CD4-positive, CD25-positive, alpha-beta regulatory T cell (primary cell): ENCODE data around the gene S100PBP. TPM values are rescaled to one million over a fixed set of nuclear protein-coding genes. Genes with fewer than 3 reads are reported as not detected.
A peak's percentile ranks its signal among the peaks of the same experiment; 100 is the strongest.

Source experiments
- ATAC-seq, 2 donors: fragments of 150-1000 bp; cut with Tn5 transposase; one replicate each; pipeline ENCODE4 v1.10.0; 2021; ENCODE audit warnings: low read depth in 2 of 2, moderate number of reproducible peaks in 2 of 2, moderate library complexity in 1 of 2
- DNase-seq, 3 donors: peaks; one replicate each; pipeline versions ENCODE4 v3.0.0 to v3.0.0-alpha.2; 2012 to 2022; ENCODE audit warnings: mixed read lengths in 1 of 3
- H3K27ac ChIP-seq: one replicate; pipeline ENCODE4 v1.7.0; 2013; ENCODE audit warnings: mild to moderate bottlenecking, low read length; ENCODE audit not compliant: insufficient read depth, poor library complexity, severe bottlenecking
- H3K27me3 ChIP-seq: one replicate; pipeline ENCODE4 v1.7.0; 2013; ENCODE audit warnings: low read length; ENCODE audit not compliant: control insufficient read depth, insufficient read depth
- H3K36me3 ChIP-seq: one replicate; pipeline ENCODE4 v1.7.0; 2013; ENCODE audit warnings: mild to moderate bottlenecking, low read length, moderate library complexity; ENCODE audit not compliant: control insufficient read depth, insufficient read depth
- H3K4me1 ChIP-seq: 2 replicates; pipeline ENCODE4 v1.7.0; 2013; ENCODE audit warnings: mild to moderate bottlenecking, low read length; ENCODE audit not compliant: insufficient read depth, control insufficient read depth, poor library complexity, severe bottlenecking
- H3K4me3 ChIP-seq: one replicate; pipeline ENCODE4 v1.7.0; 2013; ENCODE audit warnings: low read depth, mild to moderate bottlenecking, low read length, moderate library complexity
- H3K9me3 ChIP-seq, 2 experiments: 1 replicate in 1 of 2; 2 replicates in 1 of 2; pipeline ENCODE4 v1.7.0; 2013; ENCODE audit warnings: low read length in 2 of 2, mild to moderate bottlenecking in 1 of 2, moderate library complexity in 1 of 2; ENCODE audit not compliant: control insufficient read depth in 2 of 2
- H3K27ac Mint-ChIP-seq, 3 donors: one replicate each; pipeline ENCODE4 v1.8.0; 2020 to 2022; ENCODE audit warnings: mild to moderate bottlenecking in 3 of 3, mixed read lengths in 3 of 3, moderate library complexity in 2 of 3
- H3K27me3 Mint-ChIP-seq: one replicate; pipeline ENCODE4 v1.8.0; 2022; ENCODE audit warnings: mild to moderate bottlenecking, mixed read lengths
- H3K36me3 Mint-ChIP-seq: one replicate; pipeline ENCODE4 v1.8.0; 2020; ENCODE audit warnings: mixed read lengths
- H3K4me1 Mint-ChIP-seq, 4 donors: one replicate each; pipeline ENCODE4 v1.8.0; 2020 to 2022; ENCODE audit warnings: mixed read lengths in 4 of 4, mild to moderate bottlenecking in 1 of 4
- H3K4me3 Mint-ChIP-seq, 4 donors: one replicate each; pipeline ENCODE4 v1.8.0; 2020 to 2022; ENCODE audit warnings: mild to moderate bottlenecking in 4 of 4, mixed read lengths in 4 of 4, moderate library complexity in 3 of 4
- H3K9me3 Mint-ChIP-seq, 7 donors: one replicate each; pipeline ENCODE4 v1.8.0; 2020 to 2022; ENCODE audit warnings: mixed read lengths in 7 of 7, mild to moderate bottlenecking in 3 of 7, moderate library complexity in 2 of 7
- polyA plus RNA-seq, 4 donors: library from polyadenylated mRNA; unstranded; fragments of 300-500 nt; fragmentation: Illumina TruSeq; gene quantifications; one replicate each; pipeline ENCODE4 v1.2.3, GENCODE V29; 2021
- total RNA-seq: library from RNA; stranded (reverse); gene quantifications from one replicate; pipeline ENCODE4 v1.2.3, GENCODE V29; 2022

Gene S100PBP
- total and polyA plus RNA-seq, 5 donors from 2014 or later: 11.5 to 55.1 (median 12.3) TPM

GRCh38 chr1:32888134-32888533 is 70.7 kb downstream of the S100PBP start:
- H3K27me3 ChIP-seq: peaks cover 17% of the 10 kb centered on the region
- H3K4me3 Mint-ChIP-seq: no peak overlapping the region
- ATAC-seq: no peak

GRCh38 chr1:32888677-32889420 is 71.4 kb downstream of the S100PBP start:
- H3K4me1 Mint-ChIP-seq: peaks cover 0 to 25% (median 5%) of the 10 kb centered on the region in 4 donors
- no peak overlapping the region for H3K27ac ChIP-seq
- H3K4me3 Mint-ChIP-seq: no peak overlapping the region
- ATAC-seq (no peak), DNase-seq (no peak)
- H3K27ac Mint-ChIP-seq: no peak overlapping the region
- H3K36me3 ChIP-seq: no peaks in the 10 kb centered on the region
- no peak overlapping the region for H3K4me3 ChIP-seq
- H3K27me3 Mint-ChIP-seq: peaks cover 77% of the 10 kb centered on the region
- H3K9me3 ChIP-seq: no peaks in the 10 kb centered on the region
- peaks cover 17% of the 10 kb centered on the region for H3K27me3 ChIP-seq
- H3K9me3 Mint-ChIP-seq: peaks cover 0 to 4% (median 0%) of the 10 kb centered on the region in 7 donors
- peaks cover 11% of the 10 kb centered on the region for H3K4me1 ChIP-seq
- H3K36me3 Mint-ChIP-seq: no peaks in the 10 kb centered on the region

More at GRCh38 chr1:32888134-32888533, 70.7 kb downstream of the S100PBP start:
- H3K36me3 Mint-ChIP-seq: no peaks in the 10 kb centered on the region
- no peak for DNase-seq
- Histone ChIP-seq H3K36me3 (no peaks in the 10 kb centered on the region), H3K4me1 (peaks cover 4% of the 10 kb centered on the region), H3K27ac (no peak overlapping the region), H3K9me3 (no peaks in the 10 kb centered on the region), H3K4me3 (no peak overlapping the region)
- peaks cover 81% of the 10 kb centered on the region for H3K27me3 Mint-ChIP-seq
- peaks cover 0 to 4% (median 0%) of the 10 kb centered on the region in 7 donors for H3K9me3 Mint-ChIP-seq
- H3K4me1 Mint-ChIP-seq: peaks cover 0 to 21% (median 5%) of the 10 kb centered on the region in 4 donors
- H3K27ac Mint-ChIP-seq: no peak overlapping the region

- Histone ChIP-seq H3K4me1 (peaks cover 12% of the 10 kb centered on the region), H3K36me3 (no peaks in the 10 kb centered on the region), H3K4me3 (no peak overlapping the region), H3K27ac (no peak overlapping the region), H3K27me3 (peaks cover 17% of the 10 kb centered on the region), H3K9me3 (no peaks in the 10 kb centered on the region)
- no peak for DNase-seq
- Mint-ChIP-seq H3K9me3 (peaks cover 0 to 4% (median 0%) of the 10 kb centered on the region in 7 donors), H3K27ac (no peak overlapping the region), H3K36me3 (no peaks in the 10 kb centered on the region), H3K4me3 (peak overlapping the region in 1 of 4 donors; percentile 59), H3K27me3 (peaks cover 75% of the 10 kb centered on the region), H3K4me1 (peaks cover 0 to 25% (median 5%) of the 10 kb centered on the region in 4 donors)
- ATAC-seq: no peak
These were observed 72.4 kb downstream of the S100PBP start for GRCh38 chr1:32889731-32890278.

DNA sequence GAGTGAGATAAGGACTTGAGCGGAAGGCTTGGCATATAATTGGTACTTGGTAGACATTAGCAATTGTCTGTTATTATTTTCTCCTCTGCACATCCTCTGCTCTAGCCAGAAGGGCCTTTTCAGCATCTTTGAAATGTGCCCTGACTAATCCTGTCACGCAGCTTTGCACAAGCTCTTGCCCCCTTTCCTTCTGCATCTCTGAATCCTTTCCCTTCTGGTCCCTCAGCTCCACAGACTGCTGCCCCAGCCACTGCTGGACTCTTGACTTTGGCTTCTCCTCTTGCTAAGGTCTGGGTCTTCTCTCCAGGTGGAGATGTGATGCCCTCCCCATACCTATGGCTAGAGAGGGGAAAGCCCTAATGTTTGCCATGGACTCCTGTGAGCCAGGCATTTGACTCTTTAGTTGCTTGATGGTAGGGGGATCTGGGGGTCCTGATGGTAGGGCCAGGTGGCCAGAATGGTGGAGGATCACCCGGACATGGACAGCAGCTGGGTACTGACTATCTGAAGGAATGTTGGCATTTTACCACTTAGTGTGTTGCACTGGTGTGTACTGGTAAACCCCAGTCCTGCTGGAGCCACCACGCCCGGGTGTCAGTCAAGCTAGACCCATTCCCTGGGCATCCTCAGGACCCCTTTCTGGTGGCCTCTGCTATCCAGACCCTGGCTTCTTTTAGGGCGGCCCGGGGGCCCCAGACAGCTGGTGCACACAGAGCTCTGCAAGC is 73.2 kb downstream of the S100PBP start:
- peaks cover 0 to 4% (median 0%) of the 10 kb centered on the region in 7 donors for H3K9me3 Mint-ChIP-seq
- no peak overlapping the region for H3K4me3 ChIP-seq
- H3K27me3 ChIP-seq: peaks cover 17% of the 10 kb centered on the region
- peaks cover 12% of the 10 kb centered on the region for H3K4me1 ChIP-seq
- no peak overlapping the region for H3K27ac ChIP-seq
- no peaks in the 10 kb centered on the region for H3K36me3 Mint-ChIP-seq
- H3K27ac Mint-ChIP-seq: peak overlapping the region in 1 of 3 donors; percentile 7
- peaks cover 0 to 20% (median 4%) of the 10 kb centered on the region in 4 donors for H3K4me1 Mint-ChIP-seq
- peak overlapping the region in 1 of 4 donors; percentile 59 for H3K4me3 Mint-ChIP-seq
- DNase-seq (no peak), ATAC-seq (no peak)
- H3K36me3 ChIP-seq: no peaks in the 10 kb centered on the region
- H3K27me3 Mint-ChIP-seq: peaks cover 73% of the 10 kb centered on the region
- no peaks in the 10 kb centered on the region for H3K9me3 ChIP-seq

DNA sequence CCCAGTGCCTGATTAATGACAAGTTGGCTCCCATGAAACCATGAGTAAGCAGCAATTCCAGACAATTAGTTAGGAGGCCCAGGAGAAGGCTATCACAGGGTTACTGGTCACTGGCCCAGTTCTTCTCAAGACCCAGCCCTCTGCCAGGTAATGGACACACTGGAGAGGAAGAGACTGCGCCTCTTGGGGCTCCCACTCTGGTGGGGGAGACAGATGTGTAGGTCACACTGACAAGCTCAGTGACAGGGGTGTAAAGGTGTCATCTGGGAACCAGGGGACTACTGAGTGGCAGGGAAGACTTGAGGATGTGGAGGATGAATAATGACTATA is 73.8 kb downstream of the S100PBP start:
- Mint-ChIP-seq H3K4me1 (peaks cover 0 to 18% (median 6%) of the 10 kb centered on the region in 4 donors), H3K36me3 (no peaks in the 10 kb centered on the region), H3K9me3 (peaks cover 0 to 4% (median 0%) of the 10 kb centered on the region in 7 donors), H3K27me3 (peaks cover 74% of the 10 kb centered on the region), H3K27ac (no peak overlapping the region), H3K4me3 (no peak overlapping the region)
- DNase-seq: no peak
- Histone ChIP-seq H3K27me3 (peaks cover 17% of the 10 kb centered on the region), H3K4me3 (no peak overlapping the region), H3K27ac (no peak overlapping the region), H3K4me1 (peaks cover 12% of the 10 kb centered on the region), H3K36me3 (no peaks in the 10 kb centered on the region), H3K9me3 (no peaks in the 10 kb centered on the region)
- no peak for ATAC-seq

DNA sequence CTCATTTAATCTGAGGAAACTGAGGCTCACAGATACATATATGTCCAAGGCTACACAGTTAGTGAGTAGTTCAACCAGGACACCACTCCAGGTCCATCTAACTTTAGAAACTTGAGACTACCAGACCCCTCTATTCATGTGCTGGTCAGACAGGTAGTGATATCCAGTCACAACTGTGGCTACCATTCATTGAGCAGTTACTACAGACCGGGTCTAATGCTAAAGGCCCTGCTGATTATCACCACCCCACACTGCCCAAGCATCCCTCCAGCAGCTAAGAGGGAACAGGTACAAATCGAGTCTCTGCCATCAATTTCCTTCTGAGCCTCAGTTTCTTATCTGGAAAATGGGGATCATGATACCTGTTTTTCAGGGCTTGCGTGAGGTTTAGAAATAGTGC is 74.2 kb downstream of the S100PBP start:
- no peaks in the 10 kb centered on the region for H3K36me3 Mint-ChIP-seq
- H3K27me3 Mint-ChIP-seq: peaks cover 76% of the 10 kb centered on the region
- H3K4me3 Mint-ChIP-seq: peak overlapping the region in 1 of 4 donors; percentile 39
- Histone ChIP-seq H3K27ac (no peak overlapping the region), H3K9me3 (no peaks in the 10 kb centered on the region), H3K36me3 (no peaks in the 10 kb centered on the region), H3K4me3 (no peak overlapping the region), H3K27me3 (peaks cover 17% of the 10 kb centered on the region), H3K4me1 (peaks cover 12% of the 10 kb centered on the region)
- ATAC-seq: no peak
- peaks cover 0 to 4% (median 0%) of the 10 kb centered on the region in 7 donors for H3K9me3 Mint-ChIP-seq
- H3K4me1 Mint-ChIP-seq: peaks cover 0 to 18% (median 7%) of the 10 kb centered on the region in 4 donors
- DNase-seq: no peak
- H3K27ac Mint-ChIP-seq: no peak overlapping the region

GRCh38 chr1:32892368-32893197 is 75.1 kb downstream of the S100PBP start:
- H3K4me1 ChIP-seq: peaks cover 12% of the 10 kb centered on the region
- Mint-ChIP-seq H3K36me3 (no peaks in the 10 kb centered on the region), H3K27ac (no peak overlapping the region), H3K4me3 (peak overlapping the region in 3 of 4 donors; percentile 39 to 71 (median 59)), H3K9me3 (peaks cover 0 to 4% (median 0%) of the 10 kb centered on the region in 7 donors), H3K4me1 (peaks cover 0 to 18% (median 7%) of the 10 kb centered on the region in 4 donors), H3K27me3 (peaks cover 73% of the 10 kb centered on the region)
- no peak overlapping the region for H3K27ac ChIP-seq
- no peaks in the 10 kb centered on the region for H3K9me3 ChIP-seq
- ATAC-seq (peak in 1 of 2 donors; percentile 25), DNase-seq (peak in 1 of 3 donors; percentile 31)
- peaks cover 12% of the 10 kb centered on the region for H3K27me3 ChIP-seq
- H3K4me3 ChIP-seq: no peak overlapping the region
- no peaks in the 10 kb centered on the region for H3K36me3 ChIP-seq
